CD4-positive, alpha-beta T cell treated with Interleukin-2 at 100 ng/mL for 4 hours (primary cell): ENCODE results near the gene TRIO.

Experiments
- DNase-seq: peaks from one replicate; pipeline ENCODE4 v3.0.0-alpha.2; 2020; ENCODE audit warnings: low spot score

Gene TRIO

DNA sequence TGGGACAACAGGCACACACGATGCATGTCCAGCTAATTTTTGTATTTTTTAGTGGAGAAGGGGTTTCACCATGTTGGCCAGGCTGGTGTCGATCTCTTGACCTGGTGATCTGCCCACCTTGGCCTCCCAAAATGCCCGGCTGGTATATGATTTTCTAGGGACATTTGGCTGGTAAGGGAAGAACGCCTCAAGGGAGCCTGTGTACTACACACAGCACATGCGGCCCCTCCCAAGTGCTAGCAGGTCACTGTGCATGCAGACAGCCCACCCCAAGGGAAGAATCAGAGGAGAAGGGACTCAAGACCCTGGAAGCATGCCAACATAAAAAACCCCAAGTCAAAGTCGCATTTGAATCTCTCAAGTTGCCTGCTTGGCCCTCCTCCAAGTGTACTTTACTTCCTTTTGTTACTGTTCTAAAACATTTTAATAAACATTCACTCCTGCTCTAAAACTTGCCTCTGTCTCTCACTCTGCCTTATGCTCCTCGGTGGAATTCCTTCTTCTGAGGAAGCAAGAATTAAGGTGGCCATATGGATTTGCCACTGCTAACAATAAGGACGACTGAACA is 414.1 kb downstream of the TRIO start:
- no peak for DNase-seq

DNA sequence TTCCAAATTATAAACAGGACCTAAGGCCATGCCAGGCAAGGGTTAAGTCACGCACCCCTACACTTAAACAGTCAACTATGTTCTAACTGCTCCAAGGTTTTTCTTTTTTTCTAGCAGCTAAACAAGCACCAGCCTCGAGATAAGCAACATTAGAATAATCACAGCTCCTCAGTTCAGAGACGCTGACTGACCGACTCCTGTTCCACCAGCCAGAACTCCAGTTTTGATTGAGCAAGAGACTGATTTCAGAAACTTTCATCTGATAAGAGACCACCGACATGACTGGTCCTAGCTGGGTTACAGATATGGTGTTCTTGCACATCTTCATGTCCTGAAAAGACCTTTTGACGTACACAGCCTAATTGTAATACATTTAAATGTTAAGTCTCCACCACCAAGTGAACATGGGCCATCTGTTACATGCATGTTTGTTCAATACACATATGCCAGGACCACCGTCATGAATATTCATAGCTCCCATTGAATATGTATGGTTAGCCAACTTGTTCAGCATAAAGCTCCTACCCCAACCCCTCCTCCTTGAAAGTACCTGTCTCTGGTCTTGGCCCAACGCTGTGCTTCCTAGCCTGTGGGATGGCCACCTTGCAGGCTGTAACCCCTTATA is 414.8 kb downstream of the TRIO start:
- no peak for DNase-seq
